HepG2 (cell line): ENCODE results near the gene TCF23. TPM values are rescaled to one million over a fixed set of nuclear protein-coding genes. Genes with fewer than 3 reads are reported as not detected.

ENCODE experiments used
- E2F2 ChIP-seq: sonication (generic); formaldehyde crosslinking; IDR thresholded peaks from 2 replicates; pipeline ENCODE4 v1.4.0; 2020; ENCODE audit warnings: missing genetic modification reagents, borderline replicate concordance
- GPN1 ChIP-seq: sonication (generic); formaldehyde crosslinking; IDR thresholded peaks from 2 replicates; pipeline ENCODE4 v1.5.1; 2020; ENCODE audit warnings: missing genetic modification reagents, borderline replicate concordance
- MAFF ChIP-seq: IDR thresholded peaks from 2 replicates; pipeline ENCODE4 v1.6.1; 2011; ENCODE audit warnings: low read depth, low read length, improper control_type of control experiment
- NRL ChIP-seq: sonication (generic); formaldehyde crosslinking; IDR thresholded peaks from 2 replicates; pipeline ENCODE4 v1.5.0; 2020; ENCODE audit warnings: missing genetic modification reagents, mild to moderate bottlenecking, moderate library complexity, borderline replicate concordance
- TFE3 ChIP-seq: IDR thresholded peaks from 2 replicates; pipeline ENCODE4 v1.6.1; 2016
- THYN1 ChIP-seq: sonication (generic); formaldehyde crosslinking; IDR thresholded peaks from 2 replicates; pipeline ENCODE4 v1.8.1; 2023; ENCODE audit warnings: low read depth, mild to moderate bottlenecking, moderate library complexity, missing genetic modification reagents, borderline replicate concordance
- TOE1 ChIP-seq: sonication (generic); formaldehyde crosslinking; IDR thresholded peaks from 2 replicates; pipeline ENCODE4 v1.4.0; 2020; ENCODE audit warnings: mild to moderate bottlenecking, missing genetic modification reagents
- YEATS2 ChIP-seq: sonication (generic); formaldehyde crosslinking; IDR thresholded peaks from 2 replicates; pipeline ENCODE4 v1.4.0; 2020; ENCODE audit warnings: missing genetic modification reagents, borderline replicate concordance
- ZBTB10 ChIP-seq: sonication (generic); formaldehyde crosslinking; IDR thresholded peaks from 2 replicates; pipeline ENCODE4 v1.4.0; 2020; ENCODE audit warnings: missing genetic modification reagents, borderline replicate concordance
- ZGPAT ChIP-seq: IDR thresholded peaks from 2 replicates; pipeline ENCODE4 v1.6.1; 2016; ENCODE audit warnings: mild to moderate bottlenecking
- ZNF281 ChIP-seq: sonication (generic); formaldehyde crosslinking; IDR thresholded peaks from 2 replicates; pipeline ENCODE4 v1.4.0; 2020; ENCODE audit warnings: missing genetic modification reagents, borderline replicate concordance
- ZNF530 ChIP-seq: sonication (generic); formaldehyde crosslinking; IDR thresholded peaks from 2 replicates; pipeline ENCODE4 v1.5.0; 2020; ENCODE audit warnings: low read depth, mild to moderate bottlenecking, missing genetic modification reagents
- ZNF563 ChIP-seq: sonication (generic); formaldehyde crosslinking; IDR thresholded peaks from 2 replicates; pipeline ENCODE4 v1.8.0; 2022; ENCODE audit warnings: mild to moderate bottlenecking, moderate library complexity, missing genetic modification reagents
- ZNF607 ChIP-seq: sonication (generic); formaldehyde crosslinking; IDR thresholded peaks from 2 replicates; pipeline ENCODE4 v1.5.1; 2020; ENCODE audit warnings: missing genetic modification reagents, mild to moderate bottlenecking, borderline replicate concordance
- ZNF790 ChIP-seq: sonication (generic); formaldehyde crosslinking; IDR thresholded peaks from 2 replicates; pipeline ENCODE4 v1.8.0; 2022; ENCODE audit warnings: missing genetic modification reagents, mild to moderate bottlenecking, borderline replicate concordance
- ZSCAN20 ChIP-seq: sonication (generic); formaldehyde crosslinking; IDR thresholded peaks from 2 replicates; pipeline ENCODE4 v1.4.0; 2020; ENCODE audit warnings: missing genetic modification reagents, mild to moderate bottlenecking, borderline replicate concordance
- polyA plus RNA-seq, 8 experiments: library from polyadenylated mRNA; depleted of rRNA in 3 of 8; stranded (reverse) in 7 of 8; unstranded in 1 of 8; fragments of >200 nt; fragmentation: Illumina TruSeq in 4 of 8; extraction: Trizol in 4 of 8; gene quantifications; 2 replicates each; pipeline versions ENCODE4 v1.2.1 to v1.2.3, GENCODE V29; 2011 to 2016; ENCODE audit warnings: low read depth in 4 of 8, missing spikeins in 1 of 8, mixed read lengths in 1 of 8; ENCODE audit not compliant: insufficient read depth in 1 of 8
- total RNA-seq, 5 experiments: library from RNA; depleted of rRNA; stranded (reverse); fragments of >200 nt; fragmentation: Illumina TruSeq; extraction: Trizol; gene quantifications; 2 replicates each; pipeline ENCODE4 v1.2.3, GENCODE V29; 2016; ENCODE audit warnings: low read depth in 1 of 5

TCF23 gene
- total and polyA plus RNA-seq, 2 of the 13 experiments (the other 11 are each of a cell fraction or from before 2014, with no cell fraction given) = 0.02 to 1.4 TPM

- no peak for TF ChIP-seq THYN1 (CRISPR knock-in tag)
- no peak for TF ChIP-seq ZSCAN20
- no peak for TF ChIP-seq ZBTB10 (CRISPR knock-in tag)
- peak; percentile 58 for TF ChIP-seq ZNF281
- no peak for TF ChIP-seq GPN1
- TF ChIP-seq NRL (CRISPR knock-in tag) = no peak
- no peak; the same call in none of the 2 replicates for TF ChIP-seq ZNF563 (CRISPR knock-in tag)
- no peak for TF ChIP-seq TFE3 (CRISPR knock-in tag)
- TF ChIP-seq ZNF530 (CRISPR knock-in tag) = no peak
- no peak for TF ChIP-seq E2F2 (CRISPR knock-in tag)
- no peak for TF ChIP-seq MAFF
- TF ChIP-seq TOE1 (CRISPR knock-in tag) = no peak
- TF ChIP-seq ZNF790 (CRISPR knock-in tag) = peak; percentile 40; the same call in 1 of the 2 replicates
- TF ChIP-seq ZGPAT (CRISPR knock-in tag) = 0 out of 2 replicates have a peak, but pooled peaks have one; percentile 20
- no peak for TF ChIP-seq YEATS2 (CRISPR knock-in tag)
- TF ChIP-seq ZNF607 (CRISPR knock-in tag) = 0 out of 2 replicates have a peak, but pooled peaks have one; percentile 29
Measured at GRCh38 chr2:27118525-27119329, 30.1 kb upstream of the TCF23 start, which contains the start of gene CGREF1 (continued).
